ENCODE results near the gene PUM1. TPM values are rescaled to one million over a fixed set of nuclear protein-coding genes. Genes with fewer than 3 reads are reported as not detected.

The PUM1 gene
- total and polyA plus RNA-seq, 4 donors: 18.1 to 49.2 (median 30.2) TPM

GRCh38 chr1:30883389-30884172 lies 181.9 kb downstream of the PUM1 start:
- TF ChIP-seq JUND (IDR thresholded peaks at IDR 0.05) (no peak), MAX (IDR thresholded peaks at IDR 0.05) (no peak), REST (IDR thresholded peaks at IDR 0.05) (no peak), HNF4A (conservative IDR thresholded peaks at IDR 0.05) (no peak), CTCF (IDR thresholded peaks at IDR 0.05; ENCODE audit: low read depth, low read length, missing input control) (no peak), NR2F2 (IDR thresholded peaks at IDR 0.05) (no peak), GABPA (IDR thresholded peaks at IDR 0.05 in 1 of 2, conservative IDR thresholded peaks at IDR 0.05 in 1 of 2) (no peak), ZBTB33 (IDR thresholded peaks at IDR 0.05) (no peak), RAD21 (IDR thresholded peaks at IDR 0.05) (no peak), EGR1 (IDR thresholded peaks at IDR 0.05; ENCODE audit: low read depth in 2 of 2) (no peak), RXRA (IDR thresholded peaks at IDR 0.05) (no peak), TAF1 (conservative IDR thresholded peaks at IDR 0.05) (no peak), FOXA1 (IDR thresholded peaks at IDR 0.05) (no peak), ATF3 (IDR thresholded peaks at IDR 0.05) (no peak), FOXA2 (IDR thresholded peaks at IDR 0.05) (no peak), SP1 (IDR thresholded peaks at IDR 0.05) (no peak), HNF4G (IDR thresholded peaks at IDR 0.05) (no peak), YY1 (IDR thresholded peaks at IDR 0.05) (no peak)
- peaks cover 0 to 5% (median 1%) of the 10 kb centered on the region in 4 donors for H3K4me1 ChIP-seq (ENCODE audit: control insufficient read depth in 4 of 4, insufficient read depth in 4 of 4, low read length in 3 of 4)
- WGBS: 87% methylated on average over 18 of the region's 18 CpGs

More at GRCh38 chr1:30883389-30884172, 181.9 kb downstream of the PUM1 start:
- Histone ChIP-seq H3K9ac (ENCODE audit: low read depth in 1 of 2, low read length in 2 of 2) (no peak overlapping the region), H3K27ac (ENCODE audit: low read depth in 1 of 2, low read length in 2 of 2) (no peak overlapping the region), H3K4me3 (ENCODE audit: low read depth in 1 of 3, low read length in 3 of 3) (no peak overlapping the region), H3K36me3 (ENCODE audit: control insufficient read depth in 4 of 4, insufficient read depth in 3 of 4, low read depth in 1 of 4, low read length in 3 of 4) (no peaks in the 10 kb centered on the region), H3K27me3 (ENCODE audit: control insufficient read depth in 4 of 4, insufficient read depth in 4 of 4, low read length in 3 of 4) (no peaks in the 10 kb centered on the region), H3K9me3 (ENCODE audit: control insufficient read depth in 4 of 4, low read length in 3 of 4) (no peaks in the 10 kb centered on the region)
- DNase-seq (ENCODE audit: low spot score): no peak
